HG03460 (cell line): ENCODE data around the gene RABIF.
"Not testable (repeated sequence)": the region's sequence is repeated elsewhere in the genome, so short reads cannot be mapped to it uniquely, and the experiment has no call there.

Source experiments
- ATAC-seq: cut with Tn5 transposase; IDR thresholded peaks from one replicate; pipeline ENCODE4 v1.9.1; 2021; ENCODE audit not compliant: unreplicated experiment

Gene RABIF

GRCh38 chr1:202835548-202836072, 53.3 kb downstream of the RABIF start:
- no peak for ATAC-seq

GRCh38 chr1:202834771-202835547, 54.0 kb downstream of the RABIF start:
- ATAC-seq, result no peak

GRCh38 chr1:202831906-202832305, 57.0 kb downstream of the RABIF start:
- no peak for ATAC-seq

- not testable (repeated sequence) for ATAC-seq
These were observed 59.7 kb downstream of the RABIF start for GRCh38 chr1:202829223-202829622.
